Thyroid gland (tissue), 4 donors: ENCODE measurements around the gene CH25H. TPM values are rescaled to one million over a fixed set of nuclear protein-coding genes. Genes with fewer than 3 reads are reported as not detected.
"Not testable (repeated sequence)": the region's sequence is repeated elsewhere in the genome, so short reads cannot be mapped to it uniquely, and the experiment has no call there.

Experiments
- DNase-seq, 2 donors: peaks; one replicate each; pipeline ENCODE4 v3.0.0-alpha.2; 2019
- H3K27ac ChIP-seq, 3 donors: fragments of 200-600 bp; sonication (generic); 1 replicate in 2 of 3; 2 replicates in 1 of 3; pipeline ENCODE4 v1.5.1; 2016 to 2019; ENCODE audit warnings: mild to moderate bottlenecking in 1 of 3, moderate library complexity in 1 of 3
- H3K27me3 ChIP-seq: fragments of 200-600 bp; sonication (generic); one replicate; pipeline ENCODE4 v1.5.1; 2019
- H3K36me3 ChIP-seq, 2 donors: fragments of 200-600 bp; sonication (generic); one replicate each; pipeline ENCODE4 v1.5.1; 2016 to 2019
- H3K4me1 ChIP-seq, 2 donors: fragments of 200-600 bp; sonication (generic); one replicate each; pipeline ENCODE4 v1.5.1; 2017 to 2019
- H3K4me3 ChIP-seq, 3 donors: fragments of 200-600 bp; sonication (generic); replicated peaks in 1 of 3; 1 replicate in 2 of 3; 2 replicates in 1 of 3; pipeline ENCODE4 v1.5.1; 2016; ENCODE audit warnings: mild to moderate bottlenecking in 1 of 3
- H3K9me3 ChIP-seq: fragments of 200-600 bp; sonication (generic); one replicate; pipeline ENCODE4 v1.5.1; 2017
- CTCF ChIP-seq, 6 experiments: fragments of 200-600 bp in 3 of 6; fragments of 450-650 bp in 3 of 6; sonication (generic) in 3 of 6; IDR thresholded peaks; one replicate each; pipeline ENCODE4 v1.5.1; 2016 to 2019; ENCODE audit warnings: antibody characterized with exemption in 6 of 6, mild to moderate bottlenecking in 2 of 6, inconsistent platforms in 1 of 6, moderate library complexity in 1 of 6
- POLR2A ChIP-seq, 2 donors: fragments of 450-650 bp; IDR thresholded peaks; one replicate each; pipeline ENCODE4 v1.6.1; 2017; ENCODE audit warnings: antibody characterized with exemption in 2 of 2, mild to moderate bottlenecking in 2 of 2, moderate library complexity in 1 of 2
- WGBS, 2 donors: methylation state at CpG; one replicate each; pipeline ENCODE4 v1.1.5; 2017; 5-methylcytosine and 5-hydroxymethylcytosine counted together
- intact Hi-C: fragments of 100-400 bp; cut with DNase I; formaldehyde crosslinking; loops from one replicate; pipeline ENCODE4 v1.15.1; 2023
- total RNA-seq, 4 donors: library from RNA; depleted of rRNA; stranded (reverse); fragments of >200 nt; gene quantifications; one replicate each; pipeline ENCODE4 v1.2.3, GENCODE V29; 2016

Gene CH25H
- total RNA-seq, 4 donors from 2014 or later: 0.44 to 6.3 (median 3.4) TPM; not detected in 1

GRCh38 chr10:89251409-89252224 is 44.5 kb upstream of the CH25H start, which contains the start of gene LIPA:
LIPA (minus strand) TSS chr10:89251775; CDS start chr10:89247648, 4,127 bp downstream.
- intact Hi-C loops: no loop called here
- Histone ChIP-seq H3K4me1 (peaks cover 7 to 8% of the 10 kb centered on the region in 2 donors), H3K36me3 (no peaks in the 10 kb centered on the region), H3K27ac (peak within 1 kb of the TSS; percentile 23 to 63 (median 55)), H3K9me3 (no peaks in the 10 kb centered on the region), H3K4me3 (peak within 1 kb of the TSS; percentile 31 to 73 (median 50)), H3K27me3 (no peaks in the 10 kb centered on the region)
- peak in 1 of 2 donors; percentile 70 for TF ChIP-seq POLR2A (IDR thresholded peaks at IDR 0.05)
- TF ChIP-seq CTCF (IDR thresholded peaks at IDR 0.05): no peak
- DNase-seq: peak; percentile 97 to 98
- 2 to 3% methylated on average over 12 to 45 of the region's 53 CpGs for WGBS, 2 donors

GRCh38 chr10:89250865-89251408 is 43.8 kb upstream of the CH25H start:
- Histone ChIP-seq H3K4me3 (peak overlapping the region; percentile 31 to 73 (median 50)), H3K27ac (peak overlapping the region in 1 of 3 donors; percentile 63), H3K27me3 (no peaks in the 10 kb centered on the region), H3K36me3 (no peaks in the 10 kb centered on the region), H3K4me1 (peaks cover 7 to 8% of the 10 kb centered on the region in 2 donors), H3K9me3 (no peaks in the 10 kb centered on the region)
- 30 to 46% methylated on average over 12 to 13 of the region's 13 CpGs for WGBS, 2 donors
- intact Hi-C loops: no loop called here
- DNase-seq: no peak
- TF ChIP-seq POLR2A (IDR thresholded peaks at IDR 0.05) (no peak), CTCF (IDR thresholded peaks at IDR 0.05) (no peak)

- intact Hi-C loops: no loop called here
- no peaks in the 10 kb centered on the region for H3K27me3 ChIP-seq
- peaks cover 7 to 8% of the 10 kb centered on the region in 2 donors for H3K4me1 ChIP-seq
- H3K36me3 ChIP-seq: no peaks in the 10 kb centered on the region
- H3K27ac ChIP-seq: no peak overlapping the region
- H3K4me3 ChIP-seq: no peak overlapping the region
- WGBS, 2 donors: 77 to 87% methylated on average over 3 of the region's 3 CpGs
- no peak for DNase-seq
- TF ChIP-seq POLR2A (IDR thresholded peaks at IDR 0.05): no peak
- no peak for TF ChIP-seq CTCF (IDR thresholded peaks at IDR 0.05)
- H3K9me3 ChIP-seq: no peaks in the 10 kb centered on the region
Observed at GRCh38 chr10:89248990-89249389, 41.9 kb upstream of the CH25H start.

GRCh38 chr10:89247623-89248022 is 40.5 kb upstream of the CH25H start:
- DNase-seq, H3K4me3 ChIP-seq, H3K4me1 ChIP-seq, H3K27me3 ChIP-seq, intact Hi-C loops, H3K36me3 ChIP-seq, H3K27ac ChIP-seq, H3K9me3 ChIP-seq: not testable (repeated sequence)
- WGBS, 2 donors: 99% methylated on average over 2 of the region's 2 CpGs

- H3K4me3 ChIP-seq: no peak overlapping the region
- no peaks in the 10 kb centered on the region for H3K36me3 ChIP-seq
- no peaks in the 10 kb centered on the region for H3K9me3 ChIP-seq
- H3K4me1 ChIP-seq: peaks cover 6 to 11% of the 10 kb centered on the region in 2 donors
- TF ChIP-seq POLR2A (IDR thresholded peaks at IDR 0.05) (no peak), CTCF (IDR thresholded peaks at IDR 0.05) (no peak)
- DNase-seq: no peak
- intact Hi-C loops: no loop called here
- H3K27ac ChIP-seq: no peak overlapping the region
- 78 to 88% methylated on average over 4 of the region's 4 CpGs for WGBS, 2 donors
- no peaks in the 10 kb centered on the region for H3K27me3 ChIP-seq
Observed at GRCh38 chr10:89245802-89246201, 38.7 kb upstream of the CH25H start.
